GM23338 (cell line): ENCODE data around the gene ATP4B. TPM values are rescaled to one million over a fixed set of nuclear protein-coding genes. Genes with fewer than 3 reads are reported as not detected.

ENCODE experiments used
- ATAC-seq: fragments of 200-7000 bp; cut with Tn5 transposase; 3 replicates; pipeline ENCODE4 v1.9.1; 2020
- DNase-seq: peaks from one replicate; pipeline ENCODE4 v3.0.0-alpha.2; 2015; ENCODE audit warnings: low spot score
- H2AFZ ChIP-seq: fragments of 200-600 bp; sonication (generic); 2 replicates; pipeline ENCODE4 v1.8.0; 2016; ENCODE audit warnings: antibody characterized with exemption, mild to moderate bottlenecking, moderate library complexity
- H3F3A ChIP-seq: fragments of 200-600 bp; sonication (generic); replicated peaks from 2 replicates; pipeline ENCODE4 v1.8.0; 2017; ENCODE audit warnings: antibody characterized with exemption, mixed run types, low read depth
- H3K27ac ChIP-seq: fragments of 200-600 bp; sonication (generic); 2 replicates; pipeline ENCODE4 v1.6.1; 2016; ENCODE audit warnings: low read depth
- H3K27me3 ChIP-seq: fragments of 200-600 bp; sonication (generic); 2 replicates; pipeline ENCODE4 v1.8.0; 2016; ENCODE audit warnings: mild to moderate bottlenecking, mixed run types, moderate library complexity; ENCODE audit not compliant: insufficient read depth
- H3K36me3 ChIP-seq: fragments of 200-600 bp; sonication (generic); 2 replicates; pipeline ENCODE4 v1.8.0; 2016; ENCODE audit warnings: mild to moderate bottlenecking; ENCODE audit not compliant: insufficient read depth
- H3K4me1 ChIP-seq: fragments of 200-600 bp; sonication (generic); 2 replicates; pipeline ENCODE4 v1.8.0; 2016; ENCODE audit warnings: mild to moderate bottlenecking, moderate library complexity; ENCODE audit not compliant: insufficient read depth
- H3K4me2 ChIP-seq: fragments of 200-600 bp; sonication (generic); 2 replicates; pipeline ENCODE4 v1.7.1; 2017; ENCODE audit warnings: mixed run types
- H3K4me3 ChIP-seq: fragments of 200-600 bp; sonication (generic); 2 replicates; pipeline ENCODE4 v1.6.1; 2016; ENCODE audit warnings: mixed run types
- H3K79me2 ChIP-seq: fragments of 200-600 bp; sonication (generic); replicated peaks from 2 replicates; pipeline ENCODE4 v1.8.0; 2017; ENCODE audit warnings: mild to moderate bottlenecking; ENCODE audit not compliant: insufficient read depth
- H3K9me2 ChIP-seq: fragments of 200-600 bp; sonication (generic); 2 replicates; pipeline ENCODE4 v1.8.0; 2017; ENCODE audit not compliant: insufficient read depth
- H4K20me1 ChIP-seq: fragments of 200-600 bp; sonication (generic); replicated peaks from 2 replicates; pipeline ENCODE4 v1.8.0; 2017; ENCODE audit warnings: mild to moderate bottlenecking; ENCODE audit not compliant: insufficient read depth
- H3K27ac Mint-ChIP-seq: 2 replicates; pipeline ENCODE4 v1.8.0; 2020; ENCODE audit warnings: inconsistent platforms, mild to moderate bottlenecking, moderate library complexity, mixed read lengths
- H3K27me3 Mint-ChIP-seq: 3 replicates; pipeline ENCODE4 v1.8.0; 2022; ENCODE audit warnings: low read depth, mild to moderate bottlenecking, moderate library complexity, mixed read lengths, inconsistent platforms; ENCODE audit not compliant: insufficient read depth, poor library complexity
- H3K36me3 Mint-ChIP-seq: 3 replicates; pipeline ENCODE4 v1.8.0; 2021; ENCODE audit warnings: low read depth, mild to moderate bottlenecking, inconsistent platforms, moderate library complexity, mixed read lengths
- H3K4me1 Mint-ChIP-seq: 3 replicates; pipeline ENCODE4 v1.8.0; 2020; ENCODE audit warnings: mild to moderate bottlenecking, inconsistent platforms, mixed read lengths
- H3K4me3 Mint-ChIP-seq: 3 replicates; pipeline ENCODE4 v1.8.0; 2021; ENCODE audit warnings: moderate library complexity, mild to moderate bottlenecking, inconsistent platforms, mixed read lengths
- H3K9me3 Mint-ChIP-seq: 3 replicates; pipeline ENCODE4 v1.8.0; 2020; ENCODE audit warnings: moderate library complexity, mild to moderate bottlenecking, inconsistent platforms, mixed read lengths
- EZH2phosphoT487 ChIP-seq: fragments of 200-600 bp; sonication (generic); IDR thresholded peaks from one replicate; pipeline ENCODE4 v1.8.1; 2018; ENCODE audit warnings: antibody characterized with exemption; ENCODE audit not compliant: unreplicated experiment
- JUNB ChIP-seq: IDR thresholded peaks from one replicate; pipeline ENCODE4 v1.6.1; 2016; ENCODE audit warnings: antibody characterized with exemption; ENCODE audit not compliant: unreplicated experiment
- POLR2AphosphoS5 ChIP-seq: IDR thresholded peaks from 2 replicates; pipeline ENCODE4 v1.6.1; 2016; ENCODE audit warnings: antibody characterized with exemption, low read depth
- ZNF331 ChIP-seq: fragments of 250-450 bp; sonication (Bioruptor Pico); IDR thresholded peaks from 2 replicates; pipeline ENCODE4 v1.5.0; 2020; ENCODE audit warnings: low read depth, mild to moderate bottlenecking, moderate library complexity
- polyA plus RNA-seq: library from polyadenylated mRNA; unstranded; fragments of >200 nt; fragmentation: Nextera tagmentation; extraction: Ambion mirVana; gene quantifications from 2 replicates; pipeline ENCODE4 v1.2.1, GENCODE V29; 2016
- total RNA-seq: library from RNA; depleted of rRNA; stranded (reverse); fragments of >200 nt; shearing (Covaris generic); gene quantifications from 2 replicates; pipeline ENCODE4 v1.2.3, GENCODE V29; 2014
- TF ChIP-seq, protein P1 (sequence below): IDR thresholded peaks from one replicate; pipeline ENCODE4 v1.6.1; 2018; ENCODE audit warnings: antibody characterized with exemption; ENCODE audit not compliant: unreplicated experiment
- TF ChIP-seq, protein P2 (sequence below): fragments of 250-450 bp; sonication (Bioruptor Pico); IDR thresholded peaks from 2 replicates; pipeline ENCODE4 v1.5.0; 2020; ENCODE audit warnings: mild to moderate bottlenecking, moderate library complexity
- TF ChIP-seq, protein P3 (sequence below), 2 experiments: fragments of 200-600 bp in 1 of 2; sonication (generic) in 1 of 2; conservative IDR thresholded peaks; 2 replicates each; pipeline versions ENCODE4 v1.5.1 to v1.6.1; 2016 to 2017; ENCODE audit warnings: antibody characterized with exemption in 2 of 2, low read depth in 2 of 2, mild to moderate bottlenecking in 2 of 2, moderate library complexity in 1 of 2

ATP4B gene
- total and polyA plus RNA-seq, 2 experiments from 2014 or later, result not detected

DNA sequence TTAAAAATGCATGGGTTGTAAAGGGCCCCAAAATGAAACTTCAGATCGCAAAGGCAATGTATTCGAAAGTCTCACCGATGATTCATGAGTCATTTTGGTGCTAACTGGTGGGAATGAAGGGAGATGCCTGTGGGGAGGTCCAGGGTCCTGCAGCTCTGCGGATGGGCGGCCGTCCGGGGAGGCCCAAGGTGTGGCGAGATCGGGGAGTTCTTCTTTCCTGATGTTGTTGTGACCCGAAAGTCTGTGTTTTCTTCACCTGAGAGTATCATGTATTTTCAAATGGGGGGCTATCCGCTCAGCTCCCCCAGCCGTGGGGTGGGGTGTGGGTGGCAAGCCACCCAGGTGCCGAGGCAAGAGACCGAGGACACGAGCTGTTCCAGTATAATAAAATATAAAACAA, 37.0 kb downstream of the ATP4B start (continued):
- TF ChIP-seq, protein P1, sequence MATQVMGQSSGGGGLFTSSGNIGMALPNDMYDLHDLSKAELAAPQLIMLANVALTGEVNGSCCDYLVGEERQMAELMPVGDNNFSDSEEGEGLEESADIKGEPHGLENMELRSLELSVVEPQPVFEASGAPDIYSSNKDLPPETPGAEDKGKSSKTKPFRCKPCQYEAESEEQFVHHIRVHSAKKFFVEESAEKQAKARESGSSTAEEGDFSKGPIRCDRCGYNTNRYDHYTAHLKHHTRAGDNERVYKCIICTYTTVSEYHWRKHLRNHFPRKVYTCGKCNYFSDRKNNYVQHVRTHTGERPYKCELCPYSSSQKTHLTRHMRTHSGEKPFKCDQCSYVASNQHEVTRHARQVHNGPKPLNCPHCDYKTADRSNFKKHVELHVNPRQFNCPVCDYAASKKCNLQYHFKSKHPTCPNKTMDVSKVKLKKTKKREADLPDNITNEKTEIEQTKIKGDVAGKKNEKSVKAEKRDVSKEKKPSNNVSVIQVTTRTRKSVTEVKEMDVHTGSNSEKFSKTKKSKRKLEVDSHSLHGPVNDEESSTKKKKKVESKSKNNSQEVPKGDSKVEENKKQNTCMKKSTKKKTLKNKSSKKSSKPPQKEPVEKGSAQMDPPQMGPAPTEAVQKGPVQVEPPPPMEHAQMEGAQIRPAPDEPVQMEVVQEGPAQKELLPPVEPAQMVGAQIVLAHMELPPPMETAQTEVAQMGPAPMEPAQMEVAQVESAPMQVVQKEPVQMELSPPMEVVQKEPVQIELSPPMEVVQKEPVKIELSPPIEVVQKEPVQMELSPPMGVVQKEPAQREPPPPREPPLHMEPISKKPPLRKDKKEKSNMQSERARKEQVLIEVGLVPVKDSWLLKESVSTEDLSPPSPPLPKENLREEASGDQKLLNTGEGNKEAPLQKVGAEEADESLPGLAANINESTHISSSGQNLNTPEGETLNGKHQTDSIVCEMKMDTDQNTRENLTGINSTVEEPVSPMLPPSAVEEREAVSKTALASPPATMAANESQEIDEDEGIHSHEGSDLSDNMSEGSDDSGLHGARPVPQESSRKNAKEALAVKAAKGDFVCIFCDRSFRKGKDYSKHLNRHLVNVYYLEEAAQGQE, result no peak
- no peak for TF ChIP-seq EZH2phosphoT487
- TF ChIP-seq JUNB, result no peak

DNA sequence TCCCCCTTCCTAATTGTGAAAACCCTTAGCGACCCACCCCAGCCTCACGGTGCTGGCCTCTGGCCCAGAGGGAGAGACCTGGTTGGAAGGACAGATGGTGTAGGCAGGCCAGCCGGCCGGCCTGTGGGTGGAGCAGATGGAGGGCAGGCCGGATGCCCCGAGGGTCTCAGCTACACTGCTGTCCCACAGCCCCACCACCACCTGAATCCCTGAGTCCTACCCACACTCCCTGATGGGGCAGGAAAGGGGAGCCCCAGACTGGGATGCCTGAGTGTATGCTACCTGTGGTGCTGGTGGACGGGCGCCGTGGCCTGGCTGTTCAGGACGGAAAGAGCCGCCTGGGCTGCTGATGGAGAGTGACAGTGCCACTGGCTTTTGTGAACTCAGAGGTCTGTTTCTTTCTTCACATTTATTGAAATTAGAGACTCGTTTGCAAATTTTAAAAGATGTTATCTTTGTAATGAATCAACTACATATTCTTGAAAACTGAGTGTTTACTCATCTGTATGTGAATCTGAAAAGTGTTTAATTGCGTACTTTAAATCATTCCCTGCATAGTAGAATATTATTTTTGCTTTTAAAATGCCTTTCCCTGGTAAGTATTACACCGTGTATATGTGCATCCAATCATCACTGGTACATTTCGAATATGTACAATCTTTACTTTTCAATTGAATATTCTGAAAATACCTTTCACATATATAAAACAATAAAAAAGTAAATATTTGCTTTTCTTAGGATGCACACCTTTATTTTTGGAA, 37.8 kb downstream of the ATP4B start:
- H3K27ac Mint-ChIP-seq, result no peak overlapping the region
- H3K4me3 Mint-ChIP-seq, result no peak overlapping the region
- Histone ChIP-seq H4K20me1 (peaks cover 8% of the 10 kb centered on the region), H3K27me3 (no peaks in the 10 kb centered on the region), H3F3A (peaks cover 11% of the 10 kb centered on the region; the same call in 1 of the 2 replicates), H2AFZ (no peak overlapping the region), H3K36me3 (no peaks in the 10 kb centered on the region; the same call in 1 of the 2 replicates), H3K27ac (0 out of 2 replicates have a peak overlapping the region, but pooled peaks have one; percentile 69), H3K4me1 (peaks cover 10% of the 10 kb centered on the region; the same call in 1 of the 2 replicates), H3K4me2 (no peak overlapping the region), H3K79me2 (peaks cover 40% of the 10 kb centered on the region), H3K9me2 (no peaks in the 10 kb centered on the region), H3K4me3 (no peak overlapping the region)
- H3K4me1 Mint-ChIP-seq, result peaks cover 24% of the 10 kb centered on the region
- peaks cover 44% of the 10 kb centered on the region for H3K36me3 Mint-ChIP-seq
- DNase-seq (no peak), ATAC-seq (no peak)
- peaks cover 12% of the 10 kb centered on the region; the same call in 2 of the 3 replicates for H3K9me3 Mint-ChIP-seq
- peaks cover 10% of the 10 kb centered on the region for H3K27me3 Mint-ChIP-seq
- no peak for TF ChIP-seq POLR2AphosphoS5
- no peak for TF ChIP-seq JUNB
- TF ChIP-seq, protein P2, sequence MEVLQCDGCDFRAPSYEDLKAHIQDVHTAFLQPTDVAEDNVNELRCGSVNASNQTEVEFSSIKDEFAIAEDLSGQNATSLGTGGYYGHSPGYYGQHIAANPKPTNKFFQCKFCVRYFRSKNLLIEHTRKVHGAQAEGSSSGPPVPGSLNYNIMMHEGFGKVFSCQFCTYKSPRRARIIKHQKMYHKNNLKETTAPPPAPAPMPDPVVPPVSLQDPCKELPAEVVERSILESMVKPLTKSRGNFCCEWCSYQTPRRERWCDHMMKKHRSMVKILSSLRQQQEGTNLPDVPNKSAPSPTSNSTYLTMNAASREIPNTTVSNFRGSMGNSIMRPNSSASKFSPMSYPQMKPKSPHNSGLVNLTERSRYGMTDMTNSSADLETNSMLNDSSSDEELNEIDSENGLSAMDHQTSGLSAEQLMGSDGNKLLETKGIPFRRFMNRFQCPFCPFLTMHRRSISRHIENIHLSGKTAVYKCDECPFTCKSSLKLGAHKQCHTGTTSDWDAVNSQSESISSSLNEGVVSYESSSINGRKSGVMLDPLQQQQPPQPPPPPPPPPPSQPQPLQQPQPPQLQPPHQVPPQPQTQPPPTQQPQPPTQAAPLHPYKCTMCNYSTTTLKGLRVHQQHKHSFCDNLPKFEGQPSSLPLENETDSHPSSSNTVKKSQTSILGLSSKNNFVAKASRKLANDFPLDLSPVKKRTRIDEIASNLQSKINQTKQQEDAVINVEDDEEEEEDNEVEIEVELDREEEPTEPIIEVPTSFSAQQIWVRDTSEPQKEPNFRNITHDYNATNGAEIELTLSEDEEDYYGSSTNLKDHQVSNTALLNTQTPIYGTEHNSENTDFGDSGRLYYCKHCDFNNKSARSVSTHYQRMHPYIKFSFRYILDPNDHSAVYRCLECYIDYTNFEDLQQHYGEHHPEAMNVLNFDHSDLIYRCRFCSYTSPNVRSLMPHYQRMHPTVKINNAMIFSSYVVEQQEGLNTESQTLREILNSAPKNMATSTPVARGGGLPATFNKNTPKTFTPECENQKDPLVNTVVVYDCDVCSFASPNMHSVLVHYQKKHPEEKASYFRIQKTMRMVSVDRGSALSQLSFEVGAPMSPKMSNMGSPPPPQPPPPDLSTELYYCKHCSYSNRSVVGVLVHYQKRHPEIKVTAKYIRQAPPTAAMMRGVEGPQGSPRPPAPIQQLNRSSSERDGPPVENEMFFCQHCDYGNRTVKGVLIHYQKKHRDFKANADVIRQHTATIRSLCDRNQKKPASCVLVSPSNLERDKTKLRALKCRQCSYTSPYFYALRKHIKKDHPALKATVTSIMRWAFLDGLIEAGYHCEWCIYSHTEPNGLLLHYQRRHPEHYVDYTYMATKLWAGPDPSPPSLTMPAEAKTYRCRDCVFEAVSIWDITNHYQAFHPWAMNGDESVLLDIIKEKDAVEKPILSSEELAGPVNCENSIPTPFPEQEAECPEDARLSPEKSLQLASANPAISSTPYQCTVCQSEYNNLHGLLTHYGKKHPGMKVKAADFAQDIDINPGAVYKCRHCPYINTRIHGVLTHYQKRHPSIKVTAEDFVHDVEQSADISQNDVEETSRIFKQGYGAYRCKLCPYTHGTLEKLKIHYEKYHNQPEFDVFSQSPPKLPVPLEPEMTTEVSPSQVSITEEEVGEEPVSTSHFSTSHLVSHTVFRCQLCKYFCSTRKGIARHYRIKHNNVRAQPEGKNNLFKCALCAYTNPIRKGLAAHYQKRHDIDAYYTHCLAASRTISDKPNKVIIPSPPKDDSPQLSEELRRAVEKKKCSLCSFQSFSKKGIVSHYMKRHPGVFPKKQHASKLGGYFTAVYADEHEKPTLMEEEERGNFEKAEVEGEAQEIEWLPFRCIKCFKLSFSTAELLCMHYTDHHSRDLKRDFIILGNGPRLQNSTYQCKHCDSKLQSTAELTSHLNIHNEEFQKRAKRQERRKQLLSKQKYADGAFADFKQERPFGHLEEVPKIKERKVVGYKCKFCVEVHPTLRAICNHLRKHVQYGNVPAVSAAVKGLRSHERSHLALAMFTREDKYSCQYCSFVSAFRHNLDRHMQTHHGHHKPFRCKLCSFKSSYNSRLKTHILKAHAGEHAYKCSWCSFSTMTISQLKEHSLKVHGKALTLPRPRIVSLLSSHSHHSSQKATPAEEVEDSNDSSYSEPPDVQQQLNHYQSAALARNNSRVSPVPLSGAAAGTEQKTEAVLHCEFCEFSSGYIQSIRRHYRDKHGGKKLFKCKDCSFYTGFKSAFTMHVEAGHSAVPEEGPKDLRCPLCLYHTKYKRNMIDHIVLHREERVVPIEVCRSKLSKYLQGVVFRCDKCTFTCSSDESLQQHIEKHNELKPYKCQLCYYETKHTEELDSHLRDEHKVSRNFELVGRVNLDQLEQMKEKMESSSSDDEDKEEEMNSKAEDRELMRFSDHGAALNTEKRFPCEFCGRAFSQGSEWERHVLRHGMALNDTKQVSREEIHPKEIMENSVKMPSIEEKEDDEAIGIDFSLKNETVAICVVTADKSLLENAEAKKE, result no peak
- TF ChIP-seq, protein P3, sequence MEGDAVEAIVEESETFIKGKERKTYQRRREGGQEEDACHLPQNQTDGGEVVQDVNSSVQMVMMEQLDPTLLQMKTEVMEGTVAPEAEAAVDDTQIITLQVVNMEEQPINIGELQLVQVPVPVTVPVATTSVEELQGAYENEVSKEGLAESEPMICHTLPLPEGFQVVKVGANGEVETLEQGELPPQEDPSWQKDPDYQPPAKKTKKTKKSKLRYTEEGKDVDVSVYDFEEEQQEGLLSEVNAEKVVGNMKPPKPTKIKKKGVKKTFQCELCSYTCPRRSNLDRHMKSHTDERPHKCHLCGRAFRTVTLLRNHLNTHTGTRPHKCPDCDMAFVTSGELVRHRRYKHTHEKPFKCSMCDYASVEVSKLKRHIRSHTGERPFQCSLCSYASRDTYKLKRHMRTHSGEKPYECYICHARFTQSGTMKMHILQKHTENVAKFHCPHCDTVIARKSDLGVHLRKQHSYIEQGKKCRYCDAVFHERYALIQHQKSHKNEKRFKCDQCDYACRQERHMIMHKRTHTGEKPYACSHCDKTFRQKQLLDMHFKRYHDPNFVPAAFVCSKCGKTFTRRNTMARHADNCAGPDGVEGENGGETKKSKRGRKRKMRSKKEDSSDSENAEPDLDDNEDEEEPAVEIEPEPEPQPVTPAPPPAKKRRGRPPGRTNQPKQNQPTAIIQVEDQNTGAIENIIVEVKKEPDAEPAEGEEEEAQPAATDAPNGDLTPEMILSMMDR (conservative IDR thresholded peaks at IDR 0.05; ENCODE audit: low read depth in 2 of 2), result no peak
- no peak for TF ChIP-seq ZNF331 (CRISPR knock-in tag)
- TF ChIP-seq, protein P1, result no peak
